HG02981 (cell line): Measurements from ENCODE around the gene ADCY2.

Experiments
- ATAC-seq: cut with Tn5 transposase; IDR thresholded peaks from one replicate; pipeline ENCODE4 v1.9.1; 2021; ENCODE audit warnings: mild to moderate bottlenecking, moderate library complexity; ENCODE audit not compliant: unreplicated experiment

The ADCY2 gene

GRCh38 chr5:7653046-7653445 lies 257.1 kb downstream of the ADCY2 start:
- ATAC-seq: no peak

DNA sequence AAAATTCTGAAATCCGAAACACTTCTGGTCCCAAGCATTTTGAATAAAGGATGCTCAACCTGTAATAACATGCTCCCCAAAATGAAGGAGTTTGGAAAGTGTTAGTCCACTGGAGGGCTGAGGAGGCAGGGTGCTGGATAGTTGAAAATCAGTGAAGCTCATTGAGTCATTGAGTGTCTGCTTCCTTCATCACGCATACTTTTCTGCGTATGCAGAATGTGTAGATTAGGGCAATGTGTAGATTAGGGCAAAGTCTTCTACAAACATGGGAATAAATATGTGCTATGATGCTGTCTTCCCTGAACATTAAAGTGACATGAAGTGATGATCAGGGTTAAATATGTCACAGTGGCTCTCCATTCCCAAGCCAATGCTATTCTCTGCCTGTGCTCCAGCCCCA lies 261.2 kb downstream of the ADCY2 start:
- no peak for ATAC-seq

GRCh38 chr5:7659420-7659819 lies 263.5 kb downstream of the ADCY2 start:
- no peak for ATAC-seq

GRCh38 chr5:7662289-7662688 lies 266.4 kb downstream of the ADCY2 start:
- no peak for ATAC-seq

- no peak for ATAC-seq
These were observed 267.9 kb downstream of the ADCY2 start for GRCh38 chr5:7663808-7664207.

DNA sequence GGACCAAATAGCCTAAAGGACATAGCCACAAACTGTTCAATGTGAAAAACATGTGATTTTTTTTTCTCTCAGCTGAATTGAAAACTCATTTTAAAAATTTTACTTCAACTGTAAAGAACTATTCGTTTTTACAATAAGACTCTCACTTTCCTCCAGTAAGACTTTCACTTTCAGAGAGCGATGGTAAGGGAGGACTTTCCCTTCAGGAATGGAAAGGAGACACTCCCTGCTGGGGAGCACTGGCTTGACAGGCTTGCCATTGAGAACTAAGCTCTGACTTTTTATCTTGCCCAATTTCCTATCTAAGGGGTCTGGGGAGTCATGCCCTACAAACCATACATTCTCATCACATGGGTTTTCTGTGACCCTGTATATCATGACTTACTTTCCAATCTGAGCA lies 268.3 kb downstream of the ADCY2 start:
- ATAC-seq: no peak

DNA sequence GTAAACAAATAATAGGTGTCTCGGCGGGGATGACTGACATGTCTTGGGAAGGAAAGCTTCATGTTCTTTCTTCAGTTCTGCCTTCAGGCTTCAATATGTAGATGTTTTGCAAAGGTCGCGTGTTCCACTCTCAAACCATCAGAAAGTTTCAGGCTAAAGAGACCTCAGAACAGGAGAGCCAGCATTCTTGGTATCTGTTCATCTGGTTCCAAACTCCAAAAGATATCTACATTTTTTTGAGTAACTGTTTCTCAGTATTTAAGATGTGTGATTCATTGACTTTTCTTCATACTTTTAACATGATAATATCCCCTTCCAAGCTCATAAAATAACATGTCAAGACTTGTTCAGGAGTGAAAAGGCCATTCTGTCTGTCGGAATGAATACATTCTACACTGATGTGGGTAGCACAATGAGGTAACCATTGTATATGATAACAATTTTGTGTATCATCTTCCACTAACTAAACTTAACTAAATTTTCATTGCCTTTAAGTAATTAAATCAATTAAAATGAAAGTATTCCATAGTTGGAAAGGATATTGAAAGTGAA lies 271.4 kb downstream of the ADCY2 start:
- no peak for ATAC-seq

- ATAC-seq: no peak
These were observed 272.2 kb downstream of the ADCY2 start for GRCh38 chr5:7668161-7668560.

DNA sequence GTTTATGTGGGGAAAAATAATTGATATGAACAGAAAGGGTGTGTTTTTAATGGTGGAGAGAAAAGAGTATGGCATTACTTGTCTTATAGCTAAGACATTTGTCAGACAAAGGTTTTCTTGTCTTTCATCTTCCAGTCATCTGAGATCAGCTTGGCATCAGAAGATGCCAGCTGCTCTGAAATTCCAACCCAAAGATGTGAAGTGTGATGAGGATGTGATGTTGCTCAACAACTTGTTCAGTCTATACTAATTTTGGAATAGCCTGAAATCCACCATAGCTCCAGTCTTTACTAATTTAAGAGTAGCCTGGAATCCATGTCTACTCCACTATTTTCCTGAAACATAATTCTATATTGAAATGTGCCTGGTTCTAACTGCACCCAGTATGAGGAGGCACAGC lies 272.7 kb downstream of the ADCY2 start:
- no peak for ATAC-seq

DNA sequence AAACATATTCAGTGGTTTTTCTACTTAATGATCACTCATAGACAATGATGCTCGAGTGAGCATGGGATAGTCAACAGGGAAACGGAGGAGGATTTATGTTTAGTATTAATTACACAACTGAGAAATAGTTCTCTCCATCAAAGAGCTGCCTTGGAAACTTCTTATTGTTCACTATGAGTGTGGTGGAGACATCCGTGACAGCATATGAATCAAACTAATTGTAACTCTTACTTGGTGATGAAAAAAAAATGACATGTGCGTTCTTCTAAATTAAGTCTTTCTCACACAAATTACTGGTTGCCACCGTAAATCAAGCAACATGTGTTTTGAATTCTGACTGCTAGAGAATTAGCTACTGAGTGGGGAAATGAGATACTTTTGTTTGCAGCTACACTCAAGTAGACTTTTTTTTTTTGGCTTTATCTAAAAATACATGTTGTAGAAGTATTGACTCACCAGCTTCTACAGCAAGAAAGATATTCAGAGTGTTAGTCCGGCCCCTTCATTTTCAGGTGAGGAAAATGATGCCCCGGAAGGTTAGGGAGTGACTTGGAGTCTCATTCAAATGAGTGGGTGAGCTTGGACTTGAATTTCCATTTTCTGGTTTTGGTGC lies 275.5 kb downstream of the ADCY2 start:
- ATAC-seq: no peak

DNA sequence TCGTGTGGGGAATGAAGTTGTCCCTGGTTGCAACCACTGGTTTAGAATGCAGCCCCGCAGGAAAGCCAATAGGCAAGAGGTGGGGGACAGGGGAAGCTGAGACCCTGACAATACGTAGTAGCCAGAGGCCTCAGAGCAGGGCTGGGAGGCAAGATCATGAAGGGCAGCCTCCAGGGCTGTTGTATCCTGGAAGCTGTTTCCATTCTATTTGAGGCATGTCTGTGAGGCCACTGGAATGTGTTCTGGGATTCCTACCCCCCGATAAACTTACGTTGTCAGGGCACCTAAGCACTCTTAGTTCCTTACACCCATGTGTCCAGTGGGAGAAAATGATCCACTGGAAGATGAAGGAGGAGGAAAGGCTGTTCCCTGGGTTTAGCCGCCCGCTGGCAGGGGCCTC lies 277.7 kb downstream of the ADCY2 start:
- ATAC-seq: no peak

GRCh38 chr5:7676455-7676854 lies 280.5 kb downstream of the ADCY2 start:
- no peak for ATAC-seq

DNA sequence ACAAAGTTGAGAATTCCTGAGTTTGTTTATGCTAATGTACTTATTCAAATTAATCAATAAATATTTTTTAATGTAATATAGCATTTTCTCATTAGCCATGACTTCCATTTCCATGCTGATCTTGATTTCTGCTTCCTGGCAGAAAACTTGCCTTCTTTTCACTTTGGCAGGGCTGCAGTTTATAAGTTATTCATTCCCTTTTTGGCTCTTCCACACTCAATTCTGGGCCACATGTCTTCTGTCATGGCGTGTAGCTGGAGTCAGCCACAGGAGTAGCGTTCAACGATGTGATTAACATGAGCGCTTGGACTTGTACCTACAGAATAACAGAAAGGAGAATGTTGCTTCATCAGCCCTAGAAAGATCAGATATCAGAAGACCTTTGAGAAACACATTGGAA lies 282.1 kb downstream of the ADCY2 start:
- no peak for ATAC-seq

DNA sequence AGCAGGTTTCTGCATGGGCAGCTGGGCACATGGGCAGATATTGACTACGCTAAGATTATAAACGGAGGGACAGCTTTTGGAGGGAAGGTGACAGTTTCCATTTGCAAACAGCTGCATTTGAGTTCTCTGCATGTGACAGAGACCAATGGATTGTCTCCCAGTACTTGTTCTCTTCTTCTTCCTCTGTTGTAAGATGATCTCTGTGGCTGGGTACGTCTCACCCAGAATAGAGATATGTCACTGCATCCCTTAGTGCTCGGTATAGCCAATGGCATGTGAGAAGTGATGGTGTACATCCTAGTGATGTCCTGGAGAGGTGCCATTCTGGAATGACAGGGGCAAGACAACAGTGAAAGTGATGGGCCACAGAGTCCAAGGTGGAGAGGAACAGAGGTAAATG lies 283.7 kb downstream of the ADCY2 start:
- no peak for ATAC-seq

- no peak for ATAC-seq
These were observed 284.3 kb downstream of the ADCY2 start for GRCh38 chr5:7680260-7680659.

GRCh38 chr5:7682379-7682778 lies 286.4 kb downstream of the ADCY2 start:
- no peak for ATAC-seq

- ATAC-seq: no peak
These were observed 287.8 kb downstream of the ADCY2 start for GRCh38 chr5:7683753-7684152.

GRCh38 chr5:7684826-7685225 lies 288.9 kb downstream of the ADCY2 start:
- no peak for ATAC-seq

DNA sequence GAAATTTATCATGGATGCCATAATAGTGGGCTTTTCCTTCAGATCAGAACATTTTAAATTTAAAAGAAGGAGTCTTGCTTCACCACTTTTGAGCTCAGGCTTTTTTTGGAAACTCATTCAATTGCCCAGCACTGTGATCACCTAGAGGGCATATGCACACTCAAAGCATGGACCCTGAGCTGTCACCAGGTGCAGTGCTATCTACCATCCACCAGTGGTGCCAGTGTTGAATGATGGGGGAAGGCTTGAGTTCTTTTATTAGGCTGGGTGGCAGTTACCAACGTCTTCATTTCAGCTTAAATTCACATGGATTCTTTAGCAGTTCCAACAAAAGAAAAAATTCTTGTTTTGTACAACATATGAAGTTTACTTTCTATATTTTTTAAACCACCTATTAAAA lies 290.9 kb downstream of the ADCY2 start:
- no peak for ATAC-seq

DNA sequence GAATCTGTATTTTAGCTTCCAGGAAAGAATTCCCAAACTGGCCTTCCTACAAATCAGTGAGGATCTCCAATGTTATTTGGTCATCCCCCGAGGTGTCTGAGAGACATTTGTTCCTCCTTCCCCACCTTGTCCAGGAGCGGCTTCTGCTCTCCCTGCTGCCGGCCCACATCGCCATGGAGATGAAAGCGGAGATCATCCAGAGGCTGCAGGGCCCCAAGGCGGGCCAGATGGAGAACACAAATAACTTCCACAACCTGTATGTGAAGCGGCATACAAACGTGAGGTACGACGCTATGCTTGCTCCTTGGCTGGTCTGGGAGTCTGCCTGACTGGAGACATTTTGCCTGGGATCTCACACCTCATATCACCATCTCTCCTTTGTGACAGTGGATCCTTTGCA lies 294.6 kb downstream of the ADCY2 start:
- no peak for ATAC-seq

GRCh38 chr5:7705261-7705660 lies 309.3 kb downstream of the ADCY2 start:
- ATAC-seq: no peak

- no peak for ATAC-seq
These were observed 309.8 kb downstream of the ADCY2 start for GRCh38 chr5:7705736-7706135.

DNA sequence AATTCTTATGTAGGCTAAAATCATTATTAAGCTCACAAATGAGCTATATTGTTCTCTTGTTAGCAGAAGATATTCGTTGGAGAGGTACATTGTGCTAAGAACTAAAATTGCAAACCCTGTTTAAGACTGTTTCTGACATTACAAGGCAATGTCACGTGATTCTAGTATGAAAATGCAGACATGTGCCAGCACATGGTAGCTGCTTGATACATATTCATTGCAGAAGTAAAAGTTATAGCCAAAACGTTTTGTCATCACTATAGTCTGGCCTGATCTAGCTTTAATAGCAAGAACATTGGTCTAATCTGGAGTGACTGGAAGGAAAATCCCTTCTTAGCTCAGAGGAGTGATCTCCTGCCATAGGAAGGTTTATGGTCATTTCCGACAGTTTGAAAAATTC lies 310.3 kb downstream of the ADCY2 start:
- no peak for ATAC-seq
